Measurements from ENCODE around the gene FDXR.
"Not testable (repeated sequence)": the region's sequence is repeated elsewhere in the genome, so short reads cannot be mapped to it uniquely, and the experiment has no call there.

The FDXR gene, protein sequence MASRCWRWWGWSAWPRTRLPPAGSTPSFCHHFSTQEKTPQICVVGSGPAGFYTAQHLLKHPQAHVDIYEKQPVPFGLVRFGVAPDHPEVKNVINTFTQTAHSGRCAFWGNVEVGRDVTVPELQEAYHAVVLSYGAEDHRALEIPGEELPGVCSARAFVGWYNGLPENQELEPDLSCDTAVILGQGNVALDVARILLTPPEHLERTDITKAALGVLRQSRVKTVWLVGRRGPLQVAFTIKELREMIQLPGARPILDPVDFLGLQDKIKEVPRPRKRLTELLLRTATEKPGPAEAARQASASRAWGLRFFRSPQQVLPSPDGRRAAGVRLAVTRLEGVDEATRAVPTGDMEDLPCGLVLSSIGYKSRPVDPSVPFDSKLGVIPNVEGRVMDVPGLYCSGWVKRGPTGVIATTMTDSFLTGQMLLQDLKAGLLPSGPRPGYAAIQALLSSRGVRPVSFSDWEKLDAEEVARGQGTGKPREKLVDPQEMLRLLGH

GRCh38 chr17:74872313-74873036, at the start of gene FDXR:
Gene FDXR, minus strand, starts transcription at chr17:74872994. Its CDS starts 50 bp downstream, at chr17:74872944.
- DNase-seq (ENCODE audit: low read depth in 3 of 3), result no peak

DNA sequence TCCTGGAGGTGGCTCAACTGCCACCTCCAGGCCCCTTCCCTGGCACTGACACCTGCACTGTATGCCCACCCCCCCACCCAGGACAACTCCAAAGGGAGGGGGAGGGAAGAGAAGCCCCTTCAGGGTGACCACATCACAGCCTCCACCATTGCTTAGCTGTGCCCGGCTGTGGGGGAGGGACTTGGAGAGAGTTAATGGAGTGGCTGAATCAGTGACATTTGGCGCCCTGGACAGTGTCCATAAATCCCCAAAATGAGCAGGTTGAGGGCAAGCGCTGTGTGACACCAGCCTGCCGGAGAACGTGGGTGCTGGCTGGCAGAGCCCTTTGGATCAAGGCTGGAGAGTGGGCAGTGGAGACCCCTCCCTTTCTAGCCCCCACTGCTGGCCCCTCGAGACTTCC, 49.4 kb upstream of the FDXR start:
- DNase-seq (ENCODE audit: low read depth in 3 of 3), result no peak

DNA sequence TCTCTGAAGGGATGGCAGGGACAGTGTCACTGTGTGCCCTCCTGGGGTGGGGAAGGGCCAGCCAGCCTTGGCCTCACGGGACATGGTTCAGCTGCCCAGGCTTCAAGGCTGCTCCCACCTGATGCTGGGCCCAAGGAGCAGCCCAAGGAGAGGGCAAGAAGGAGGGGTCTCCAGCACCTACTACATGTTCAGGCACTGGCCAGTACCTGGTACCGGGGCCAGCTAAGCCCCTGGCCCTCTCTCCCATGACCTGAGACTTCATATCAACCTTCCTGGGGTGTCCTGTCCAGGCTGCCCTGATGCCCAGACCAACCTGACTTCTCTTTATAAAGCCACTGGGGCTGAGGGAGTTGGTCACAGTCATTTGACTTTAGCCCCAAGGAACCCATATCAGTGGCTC, 49.0 kb upstream of the FDXR start:
- DNase-seq (ENCODE audit: low read depth in 3 of 3), result no peak

DNA sequence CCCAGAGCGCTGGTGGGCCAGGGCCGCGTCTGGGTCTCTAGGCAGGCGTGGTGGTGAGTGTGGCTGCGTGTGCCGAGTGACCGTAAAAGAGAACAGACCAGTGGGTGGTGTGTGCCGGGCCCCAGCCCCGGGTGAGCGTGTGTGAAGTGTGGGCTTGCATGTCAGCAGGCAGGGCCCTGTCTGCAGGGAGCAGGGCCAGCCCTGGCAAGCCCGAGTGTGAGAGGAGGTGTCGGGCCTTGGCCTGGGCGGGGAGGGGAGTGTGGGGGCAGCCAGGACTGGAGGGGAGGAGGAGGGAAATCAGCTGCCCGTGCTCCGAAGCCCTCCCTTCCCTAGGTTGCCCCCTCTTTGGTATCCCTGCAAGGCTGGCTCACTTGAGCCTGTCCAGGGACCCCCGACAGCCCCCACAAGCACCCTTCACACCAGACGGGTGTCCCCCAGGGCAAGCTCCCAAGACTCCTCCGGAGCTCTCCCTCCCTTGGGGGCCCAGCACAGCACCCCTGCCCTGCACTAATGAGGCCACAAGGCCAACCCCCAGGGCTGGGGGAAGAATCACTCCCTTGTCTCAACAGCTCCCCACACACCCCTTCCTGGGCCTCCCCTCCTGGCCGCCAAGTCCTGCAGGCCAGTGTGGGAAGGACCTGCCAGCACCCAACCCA, 48.4 kb upstream of the FDXR start:
- DNase-seq (ENCODE audit: low read depth in 3 of 3), result no peak

- no peak for DNase-seq (ENCODE audit: low read depth in 3 of 3)
These were observed 47.8 kb upstream of the FDXR start for GRCh38 chr17:74920642-74921025.

- DNase-seq (ENCODE audit: low read depth in 3 of 3), result no peak
These were observed 47.5 kb upstream of the FDXR start for GRCh38 chr17:74920306-74920620.

DNA sequence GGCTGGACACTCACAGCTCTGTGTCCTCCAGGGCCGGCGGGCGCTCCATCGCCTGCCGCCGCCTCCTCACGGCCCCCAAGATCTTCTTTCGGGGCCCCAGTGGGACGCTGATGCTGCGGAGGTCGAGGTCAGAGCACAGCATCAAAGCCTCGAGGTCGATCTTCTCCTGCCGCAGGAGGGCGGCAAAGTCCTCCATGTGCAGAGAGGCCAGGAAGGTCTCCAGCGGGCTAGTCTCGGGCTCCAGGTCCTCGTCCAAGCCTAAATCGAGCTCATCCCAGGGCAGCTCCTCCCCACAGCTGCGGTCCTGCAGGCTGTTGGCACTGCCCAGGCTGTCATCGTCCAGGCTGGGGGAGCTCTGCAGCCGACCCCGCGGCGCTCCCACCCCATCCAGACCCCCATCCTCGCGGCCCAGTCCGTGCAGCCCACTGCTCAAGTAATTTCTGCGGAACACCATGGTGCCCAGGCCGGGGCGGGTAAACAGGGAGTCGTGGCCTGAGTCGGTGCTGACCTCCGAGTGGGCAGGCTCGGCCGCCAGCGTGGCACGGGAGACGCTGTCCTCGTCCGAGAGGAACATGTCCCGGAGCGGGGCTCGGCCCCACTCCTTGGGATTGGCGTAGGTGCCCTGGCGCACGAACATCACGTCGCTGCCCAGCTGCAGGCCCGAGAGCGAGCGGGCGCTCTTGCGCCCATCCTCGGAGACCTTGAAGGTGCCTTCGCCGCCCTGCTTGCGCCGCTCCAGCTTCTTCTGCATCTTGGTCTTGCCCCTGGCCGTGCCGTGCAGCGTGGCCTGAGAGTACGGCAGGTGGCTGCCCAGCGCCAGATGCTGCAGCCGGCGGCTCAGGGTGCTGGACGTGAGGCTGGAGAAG, 46.9 kb upstream of the FDXR start:
- DNase-seq (ENCODE audit: low read depth in 3 of 3), result no peak

DNA sequence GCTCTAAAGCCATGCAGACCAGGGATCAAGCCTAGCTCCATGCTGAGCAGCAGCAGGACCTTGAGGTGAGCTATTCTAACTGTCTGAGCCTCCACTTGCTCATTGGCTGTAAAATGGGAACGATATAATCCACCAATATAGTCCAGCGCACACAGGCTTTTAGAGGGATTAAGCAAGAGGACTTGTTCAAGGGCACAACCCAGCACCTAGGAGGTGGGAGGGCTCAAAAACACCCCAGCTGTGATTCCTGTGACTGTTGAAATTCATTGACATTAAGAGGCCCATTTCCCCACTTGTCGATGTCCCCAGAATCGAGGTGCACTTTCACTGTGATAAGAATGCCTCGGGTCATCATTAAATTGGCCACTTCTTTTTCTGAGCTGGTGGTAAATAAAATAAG, 46.1 kb upstream of the FDXR start:
- DNase-seq (ENCODE audit: low read depth in 3 of 3), result no peak

- DNase-seq (ENCODE audit: low read depth in 3 of 3), result no peak
These were observed 44.6 kb upstream of the FDXR start for GRCh38 chr17:74917430-74917829.

DNA sequence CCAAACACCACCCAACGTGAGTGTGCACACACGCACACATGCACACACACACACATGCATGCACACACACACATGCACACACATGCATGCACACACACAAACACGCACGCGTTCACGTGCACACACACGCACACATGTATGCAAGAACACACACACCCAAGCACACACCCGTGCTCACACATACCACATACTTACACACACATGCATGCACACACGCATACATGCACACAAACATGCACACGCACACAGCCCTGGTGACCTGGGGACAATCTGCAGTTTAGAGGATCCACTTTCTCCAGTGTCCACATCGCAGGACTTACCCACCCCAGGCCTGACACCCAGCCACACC, 44.0 kb upstream of the FDXR start:
- DNase-seq (ENCODE audit: low read depth in 3 of 3), result no peak

DNA sequence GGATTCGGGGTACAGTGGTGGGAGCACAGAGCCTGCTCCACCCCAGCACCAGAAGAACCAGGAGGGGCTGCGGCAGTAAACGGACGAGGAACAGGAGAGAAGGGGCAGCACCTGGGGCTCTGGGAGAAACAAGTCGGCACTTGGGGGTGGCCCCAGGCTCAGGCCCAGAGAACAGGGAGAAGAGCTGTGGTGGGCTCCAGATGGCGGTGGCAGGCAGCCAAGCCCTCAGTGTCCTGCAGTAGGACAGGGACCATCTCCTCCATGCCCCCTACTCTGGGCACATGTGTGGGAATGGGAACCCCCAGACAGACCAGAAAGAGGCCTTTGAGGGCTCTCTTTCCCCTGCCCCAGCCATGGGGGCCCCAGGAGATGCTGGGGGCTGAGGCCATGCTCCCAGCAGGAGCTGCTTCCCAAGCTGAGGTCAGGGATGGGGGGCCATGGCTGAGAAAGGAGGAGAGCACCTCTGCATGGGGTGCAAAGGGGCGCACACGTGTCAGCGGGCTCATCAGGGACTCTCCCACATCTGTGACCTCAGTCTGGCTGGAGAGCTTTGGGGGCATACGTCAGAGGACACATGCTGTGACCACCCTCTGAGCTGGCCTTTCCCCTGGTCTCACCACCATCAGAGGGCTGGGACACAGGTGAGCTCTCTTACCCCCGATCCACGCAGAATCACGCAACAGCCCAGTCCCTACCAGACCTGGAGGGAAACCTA, 43.5 kb upstream of the FDXR start:
- no peak for DNase-seq (ENCODE audit: low read depth in 3 of 3)

- not testable (repeated sequence) for DNase-seq (ENCODE audit: low read depth in 3 of 3)
These were observed 38.6 kb upstream of the FDXR start for GRCh38 chr17:74911423-74911822.

- not testable (repeated sequence) for DNase-seq (ENCODE audit: low read depth in 3 of 3)
These were observed 36.3 kb upstream of the FDXR start for GRCh38 chr17:74909097-74909496.

DNA sequence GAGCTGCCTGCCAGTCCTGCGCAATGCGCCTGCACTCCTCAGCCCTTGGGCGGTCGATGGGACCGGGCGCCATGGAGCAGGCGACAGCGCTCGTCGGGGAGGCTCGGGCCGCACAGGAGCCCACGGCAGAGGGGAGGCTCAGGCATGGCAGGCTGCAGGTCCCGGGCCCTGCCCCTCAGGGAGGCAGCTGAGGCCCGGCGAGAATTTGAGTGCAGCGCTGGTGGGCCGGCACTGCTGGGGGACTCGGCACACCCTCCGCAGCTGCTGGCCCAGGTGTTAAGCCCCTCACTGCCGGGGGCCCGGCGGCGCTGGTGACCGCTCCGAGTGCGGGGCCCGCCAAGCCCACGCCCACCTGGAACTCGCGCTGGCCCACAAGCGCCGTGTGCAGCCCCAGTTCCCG, 34.2 kb upstream of the FDXR start:
- DNase-seq (ENCODE audit: low read depth in 3 of 3), result no peak

DNA sequence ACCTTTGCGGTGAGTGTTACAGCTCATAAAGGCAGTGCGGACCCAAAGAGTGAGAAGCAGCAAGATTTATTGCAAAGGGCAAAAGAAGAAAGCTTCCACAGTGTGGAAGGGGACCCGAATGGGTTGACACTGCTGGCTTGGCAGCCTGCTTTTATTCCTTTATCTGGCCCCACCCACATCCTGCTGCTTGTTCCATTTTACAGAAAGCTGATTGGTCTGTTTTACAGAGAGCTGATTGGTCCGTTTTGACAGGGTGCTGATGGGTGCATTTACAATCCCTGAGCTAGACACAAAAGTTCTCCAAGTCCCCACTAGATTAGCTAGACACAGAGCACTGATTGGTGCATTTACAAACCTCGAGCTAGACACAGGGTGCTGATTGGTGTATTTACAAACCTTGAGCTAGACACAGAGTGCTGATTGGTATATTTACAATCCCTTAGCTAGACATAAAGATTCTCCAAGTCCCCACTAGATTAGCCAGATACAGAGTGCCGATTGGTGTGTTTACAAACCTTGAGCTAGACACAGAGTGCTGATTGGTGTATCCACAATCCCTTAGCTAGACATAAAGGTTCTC, 33.5 kb upstream of the FDXR start:
- DNase-seq (ENCODE audit: low read depth in 3 of 3), result not testable (repeated sequence)

- no peak for DNase-seq (ENCODE audit: low read depth in 3 of 3)
These were observed 32.1 kb upstream of the FDXR start for GRCh38 chr17:74904687-74905409.

GRCh38 chr17:74903671-74904070, 30.9 kb upstream of the FDXR start:
- DNase-seq (ENCODE audit: low read depth in 3 of 3), result no peak

GRCh38 chr17:74903034-74903433, 30.2 kb upstream of the FDXR start:
- DNase-seq (ENCODE audit: low read depth in 3 of 3), result no peak

- DNase-seq (ENCODE audit: low read depth in 3 of 3), result no peak
These were observed 28.8 kb upstream of the FDXR start for GRCh38 chr17:74901353-74902135.
